Measurements from ENCODE around the gene NTS.

Gene NTS

GRCh38 chr12:85923767-85924331 lies 49.8 kb downstream of the NTS start:
- peak in 1 of 2 donors; percentile 21 for DNase-seq

GRCh38 chr12:85927166-85927565 lies 53.1 kb downstream of the NTS start:
- DNase-seq, result no peak
